Measurements from ENCODE around the gene CNDP2. TPM values are rescaled to one million over a fixed set of nuclear protein-coding genes. Genes with fewer than 3 reads are reported as not detected.

CNDP2 gene
- 213 TPM for total RNA-seq
- long read RNA-seq, full-length matches to known transcripts: 305 of 466 reads
- long read RNA-seq, partial matches to known transcripts: 114 of 466 reads
- long read RNA-seq, other reads (novel, unspliced or antisense): 47 of 466 reads

GRCh38 chr18:74495581-74496507 is at the start of gene CNDP2:
CNDP2 (plus strand) TSS chr18:74496363; CDS start chr18:74499974, 3,611 bp downstream.
- Histone ChIP-seq H3K4me1 (peaks cover 25% of the 10 kb centered on the region), H3K9me3 (no peaks in the 10 kb centered on the region), H3K27me3 (no peaks in the 10 kb centered on the region), H3K36me3 (no peaks in the 10 kb centered on the region), H3K4me3 (peak within 1 kb of the TSS; percentile 96), H3K27ac (peak within 1 kb of the TSS; percentile 98)
- intact Hi-C loops (cut with DNase I): no loop called here
- no peak for TF ChIP-seq CTCF (IDR thresholded peaks at IDR 0.05)
- ATAC-seq (peak; percentile 95), DNase-seq (peak; percentile 100)

- ATAC-seq: no peak
- no peak overlapping the region for H3K27ac ChIP-seq
Measured at GRCh38 chr18:74446631-74447403, 49.3 kb upstream of the CNDP2 start.

GRCh38 chr18:74447404-74448152 is 48.6 kb upstream of the CNDP2 start:
- no peak for ATAC-seq

More at GRCh38 chr18:74446631-74447403, 49.3 kb upstream of the CNDP2 start:
- Histone ChIP-seq H3K9me3 (no peaks in the 10 kb centered on the region), H3K36me3 (no peaks in the 10 kb centered on the region), H3K4me1 (no peaks in the 10 kb centered on the region), H3K4me3 (no peak overlapping the region), H3K27me3 (no peaks in the 10 kb centered on the region)
- no peak for DNase-seq
- no peak for TF ChIP-seq CTCF (IDR thresholded peaks at IDR 0.05)
- intact Hi-C loops (cut with DNase I): no loop called here

GRCh38 chr18:74450626-74451025 is 45.5 kb upstream of the CNDP2 start:
- Histone ChIP-seq H3K4me3 (no peak overlapping the region), H3K27me3 (peaks cover 27% of the 10 kb centered on the region), H3K27ac (no peak overlapping the region), H3K4me1 (no peaks in the 10 kb centered on the region), H3K36me3 (no peaks in the 10 kb centered on the region), H3K9me3 (no peaks in the 10 kb centered on the region)
- ATAC-seq (no peak), DNase-seq (no peak)
- intact Hi-C loops (cut with DNase I): no loop called here
- TF ChIP-seq CTCF (IDR thresholded peaks at IDR 0.05): no peak

More at GRCh38 chr18:74447404-74448152, 48.6 kb upstream of the CNDP2 start:
- Histone ChIP-seq H3K27me3 (no peaks in the 10 kb centered on the region), H3K27ac (no peak overlapping the region), H3K4me1 (no peaks in the 10 kb centered on the region), H3K4me3 (no peak overlapping the region), H3K36me3 (no peaks in the 10 kb centered on the region), H3K9me3 (no peaks in the 10 kb centered on the region)
- intact Hi-C loops (cut with DNase I): no loop called here
- no peak for TF ChIP-seq CTCF (IDR thresholded peaks at IDR 0.05)
- no peak for DNase-seq

- DNase-seq (no peak), ATAC-seq (no peak)
- H3K36me3 ChIP-seq: no peaks in the 10 kb centered on the region
- H3K27ac ChIP-seq: no peak overlapping the region
- no peak for TF ChIP-seq CTCF (IDR thresholded peaks at IDR 0.05)
- intact Hi-C loops (cut with DNase I): no loop called here
- H3K9me3 ChIP-seq: no peaks in the 10 kb centered on the region
- H3K27me3 ChIP-seq: peaks cover 32% of the 10 kb centered on the region
- H3K4me3 ChIP-seq: no peak overlapping the region
- H3K4me1 ChIP-seq: no peaks in the 10 kb centered on the region
Measured at GRCh38 chr18:74451148-74451547, 45.0 kb upstream of the CNDP2 start.
